HCT116 (cell line): ENCODE data around the gene RIMBP2. TPM values are rescaled to one million over a fixed set of nuclear protein-coding genes. Genes with fewer than 3 reads are reported as not detected.

Experiments used
- ATAC-seq: fragments of 200-7000 bp; cut with Tn5 transposase; 2 replicates; pipeline ENCODE4 v1.9.1; 2020; ENCODE audit warnings: mild to moderate bottlenecking, moderate library complexity
- BruUV-seq: library from RNA; stranded (reverse); fragments of 400-500 nt; replicated peaks from 2 replicates; lab custom pipeline; 2021; lab: Mats Ljungman, UMichigan
- CTCF ChIA-PET: fragments of 300-600 bp; sonication (Branson Sonifier 250); formaldehyde crosslinking; loops from one replicate; lab custom pipeline; 2021; ENCODE audit warnings: antibody characterized with exemption; lab: Charles Lee
- POLR2A ChIA-PET: fragments of 300-600, 350-600 bp; sonication (Branson Sonifier 250); formaldehyde crosslinking; loops from one replicate; lab custom pipeline; 2021; ENCODE audit warnings: antibody characterized with exemption; lab: Charles Lee
- RAD21 ChIA-PET, 2 experiments: fragments of 300-600 bp; sonication (Branson Sonifier 250); formaldehyde crosslinking; loops; one replicate each; lab custom pipeline; 2023; ENCODE audit warnings: low total read pairs in 2 of 2; ENCODE audit not compliant: uncharacterized antibody in 2 of 2, unreplicated experiment in 2 of 2, low non-redundant PET in 1 of 2; lab: Charles Lee
- DNase-seq: peaks from one replicate; pipeline ENCODE4 v3.0.0-alpha.2; 2010; ENCODE audit warnings: low read depth, low spot score
- H2AFZ ChIP-seq: fragments of 200-600 bp; shearing (Covaris generic), sonication (generic); 2 replicates; pipeline ENCODE4 v1.6.1; 2017; ENCODE audit warnings: low read depth, mixed run types, mixed read lengths, antibody characterized with exemption, low read length; ENCODE audit not compliant: poor library complexity, severe bottlenecking
- H3K27ac ChIP-seq: 2 replicates; pipeline ENCODE4 v1.5.1; 2012; ENCODE audit warnings: low read depth, low read length
- H3K27me3 ChIP-seq: fragments of 200-600 bp; sonication (generic); 2 replicates; pipeline ENCODE4 v1.6.1; 2016; ENCODE audit warnings: mixed run types, low read length, mixed read lengths; ENCODE audit not compliant: insufficient read depth
- H3K36me3 ChIP-seq, 2 experiments: fragments of 200-500 bp in 1 of 2; fragments of 200-600 bp in 1 of 2; sonication (Bioruptor generic) in 1 of 2; sonication (generic) in 1 of 2; 2 replicates each; pipeline versions ENCODE4 v1.5.1 to v1.6.1; 2014 to 2016; ENCODE audit warnings: low read length in 2 of 2, inconsistent platforms in 1 of 2, mixed read lengths in 1 of 2, mixed run types in 1 of 2; ENCODE audit not compliant: insufficient read depth in 2 of 2, control insufficient read depth in 1 of 2
- H3K4me1 ChIP-seq, 2 experiments: fragments of 200-600 bp in 1 of 2; sonication (generic) in 1 of 2; 2 replicates each; pipeline versions ENCODE4 v1.5.1 to v1.6.1; 2012 to 2017; ENCODE audit warnings: low read length in 2 of 2, inconsistent platforms in 1 of 2, mild to moderate bottlenecking in 1 of 2, mixed read lengths in 1 of 2, mixed run types in 1 of 2, moderate library complexity in 1 of 2; ENCODE audit not compliant: insufficient read depth in 2 of 2, control insufficient read depth in 1 of 2
- H3K4me2 ChIP-seq: fragments of 200-600 bp; sonication (generic); 2 replicates; pipeline ENCODE4 v1.6.1; 2017; ENCODE audit warnings: mixed run types, low read length, mixed read lengths
- H3K4me3 ChIP-seq, 2 experiments: fragments of 200-600 bp in 1 of 2; sonication (generic) in 1 of 2; replicated peaks in 1 of 2; 2 replicates each; pipeline ENCODE4 v1.5.1; 2011 to 2016; ENCODE audit warnings: low read length in 2 of 2, control low read depth in 1 of 2, low read depth in 1 of 2, mild to moderate bottlenecking in 1 of 2, mixed read lengths in 1 of 2, mixed run types in 1 of 2
- H3K79me2 ChIP-seq: fragments of 200-600 bp; sonication (generic); 2 replicates; pipeline ENCODE4 v1.6.1; 2017; ENCODE audit warnings: mild to moderate bottlenecking, mixed run types, low read length, moderate library complexity, mixed read lengths; ENCODE audit not compliant: insufficient read depth
- H3K9ac ChIP-seq: fragments of 200-600 bp; sonication (generic); 2 replicates; pipeline ENCODE4 v1.6.1; 2016; ENCODE audit warnings: low read length, mixed read lengths
- H3K9me2 ChIP-seq: fragments of 200-600 bp; sonication (generic), shearing (Covaris generic); 2 replicates; pipeline ENCODE4 v1.6.1; 2017; ENCODE audit warnings: mixed run types, mild to moderate bottlenecking, moderate library complexity; ENCODE audit not compliant: insufficient read depth
- H3K9me3 ChIP-seq, 2 experiments: fragments of 200-500 bp in 1 of 2; fragments of 200-600 bp in 1 of 2; sonication (Bioruptor generic) in 1 of 2; sonication (generic) in 1 of 2; 2 replicates each; pipeline ENCODE4 v1.6.1; 2014 to 2017; ENCODE audit warnings: low read length in 2 of 2, mixed read lengths in 2 of 2, inconsistent platforms in 1 of 2, low read depth in 1 of 2, mild to moderate bottlenecking in 1 of 2, mixed run types in 1 of 2, moderate library complexity in 1 of 2; ENCODE audit not compliant: control insufficient read depth in 1 of 2, insufficient read depth in 1 of 2
- H4K20me1 ChIP-seq: fragments of 200-600 bp; sonication (generic), shearing (Covaris generic); 2 replicates; pipeline ENCODE4 v1.6.1; 2017; ENCODE audit warnings: mixed run types, mild to moderate bottlenecking, moderate library complexity; ENCODE audit not compliant: insufficient read depth
- CBX3 ChIP-seq: IDR thresholded peaks from 2 replicates; pipeline ENCODE4 v1.6.1; 2012; ENCODE audit warnings: low read depth
- CTCF ChIP-seq, 3 experiments: fragments of 200-600 bp in 1 of 3; sonication (generic) in 1 of 3; IDR thresholded peaks in 2 of 3; conservative IDR thresholded peaks in 1 of 3; 2 replicates each; pipeline ENCODE4 v1.5.1; 2012 to 2017; ENCODE audit warnings: low read depth in 2 of 3, low read length in 2 of 3, antibody characterized with exemption in 1 of 3, borderline replicate concordance in 1 of 3, control low read depth in 1 of 3, mild to moderate bottlenecking in 1 of 3, mixed read lengths in 1 of 3, mixed run types in 1 of 3, moderate library complexity in 1 of 3; ENCODE audit not compliant: insufficient read depth in 1 of 3
- EZH2 ChIP-seq: fragments of 200-600 bp; sonication (generic); IDR thresholded peaks from 2 replicates; pipeline ENCODE4 v1.6.1; 2017; ENCODE audit warnings: antibody characterized with exemption, mixed run types
- JUND ChIP-seq: IDR thresholded peaks from 2 replicates; pipeline ENCODE4 v1.6.1; 2012
- MAX ChIP-seq: IDR thresholded peaks from 2 replicates; pipeline ENCODE4 v1.6.1; 2012
- REST ChIP-seq: IDR thresholded peaks from 2 replicates; pipeline ENCODE4 v1.6.1; 2012; ENCODE audit warnings: low read depth
- SRF ChIP-seq: IDR thresholded peaks from 2 replicates; pipeline ENCODE4 v1.6.1; 2012; ENCODE audit warnings: low read depth
- TCF7L2 ChIP-seq: IDR thresholded peaks from 2 replicates; pipeline ENCODE4 v1.7.0; 2011; ENCODE audit warnings: borderline replicate concordance, inconsistent platforms; ENCODE audit not compliant: insufficient read depth, insufficient read length; ENCODE audit errors: extremely low read depth
- YY1 ChIP-seq: IDR thresholded peaks from 2 replicates; pipeline ENCODE4 v1.6.1; 2011; ENCODE audit warnings: low read length, low read depth, moderate library complexity, mild to moderate bottlenecking; ENCODE audit not compliant: insufficient replicate concordance; ENCODE audit errors: extremely low read depth
- ZBTB33 ChIP-seq: IDR thresholded peaks from 2 replicates; pipeline ENCODE4 v1.6.1; 2011; ENCODE audit warnings: mild to moderate bottlenecking, low read length, moderate library complexity; ENCODE audit not compliant: insufficient replicate concordance; ENCODE audit errors: extremely low read depth
- ZFX ChIP-seq: fragments of 450-650 bp; IDR thresholded peaks from 2 replicates; pipeline ENCODE4 v1.6.1; 2017
- intact Hi-C: fragments of 100-400 bp; cut with micrococcal nuclease; formaldehyde crosslinking; loops from 2 replicates; pipeline ENCODE4 v1.10.0; 2022
- total RNA-seq: library from RNA; stranded (reverse); gene quantifications from one replicate; pipeline ENCODE4 v1.2.1, GENCODE V29; 2021; ENCODE audit not compliant: unreplicated experiment

Gene RIMBP2
- total RNA-seq, 1 experiment from 2014 or later = not detected

GRCh38 chr12:130463275-130463658, 252.8 kb downstream of the RIMBP2 start:
- no TSS peak for BruUV-seq
- no peak for DNase-seq
- no peak overlapping the region for H3K4me2 ChIP-seq
- ChIA-PET CTCF (no interaction called here), POLR2A (no interaction called here)
- no peaks in the 10 kb centered on the region for H3K79me2 ChIP-seq
- intact Hi-C loops = no loop called here
- no peak overlapping the region for H3K4me3 ChIP-seq
- H3K27ac ChIP-seq = no peak overlapping the region
- H4K20me1 ChIP-seq = no peaks in the 10 kb centered on the region
- TF ChIP-seq REST = no peak
- TF ChIP-seq CTCF (IDR thresholded peaks at IDR 0.05 in 2 of 3, conservative IDR thresholded peaks at IDR 0.05 in 1 of 3; ENCODE audit: borderline replicate concordance in 1 of 3, insufficient read depth in 1 of 3, low read depth in 2 of 3, low read length in 2 of 3) = no peak
- TF ChIP-seq SRF = no peak
- TF ChIP-seq ZBTB33 = no peak
- TF ChIP-seq YY1 = no peak
- no peak for TF ChIP-seq TCF7L2
- TF ChIP-seq MAX = no peak
- TF ChIP-seq CBX3 = no peak
- no peak for TF ChIP-seq EZH2
- no peak for TF ChIP-seq ZFX
- TF ChIP-seq JUND = no peak
- TF ChIP-seq, all 23 proteins: peak for 0
- H3K27me3 ChIP-seq = no peaks in the 10 kb centered on the region
- RAD21 ChIA-PET = no interaction called here
- H3K9me2 ChIP-seq = no peaks in the 10 kb centered on the region
- H3K4me1 ChIP-seq = no peaks in the 10 kb centered on the region
- H3K9me3 ChIP-seq = no peaks in the 10 kb centered on the region; a peak in 1 of 4 replicates
- H3K9ac ChIP-seq = no peak overlapping the region
- H3K36me3 ChIP-seq = no peaks in the 10 kb centered on the region
- ATAC-seq = no peak
- H2AFZ ChIP-seq = no peak overlapping the region
